HG03066 (cell line): ENCODE measurements around the gene SYT7.

Experiments used
- ATAC-seq: cut with Tn5 transposase; IDR thresholded peaks from one replicate; pipeline ENCODE4 v1.9.1; 2021; ENCODE audit warnings: low read depth; ENCODE audit not compliant: unreplicated experiment

Gene SYT7

DNA sequence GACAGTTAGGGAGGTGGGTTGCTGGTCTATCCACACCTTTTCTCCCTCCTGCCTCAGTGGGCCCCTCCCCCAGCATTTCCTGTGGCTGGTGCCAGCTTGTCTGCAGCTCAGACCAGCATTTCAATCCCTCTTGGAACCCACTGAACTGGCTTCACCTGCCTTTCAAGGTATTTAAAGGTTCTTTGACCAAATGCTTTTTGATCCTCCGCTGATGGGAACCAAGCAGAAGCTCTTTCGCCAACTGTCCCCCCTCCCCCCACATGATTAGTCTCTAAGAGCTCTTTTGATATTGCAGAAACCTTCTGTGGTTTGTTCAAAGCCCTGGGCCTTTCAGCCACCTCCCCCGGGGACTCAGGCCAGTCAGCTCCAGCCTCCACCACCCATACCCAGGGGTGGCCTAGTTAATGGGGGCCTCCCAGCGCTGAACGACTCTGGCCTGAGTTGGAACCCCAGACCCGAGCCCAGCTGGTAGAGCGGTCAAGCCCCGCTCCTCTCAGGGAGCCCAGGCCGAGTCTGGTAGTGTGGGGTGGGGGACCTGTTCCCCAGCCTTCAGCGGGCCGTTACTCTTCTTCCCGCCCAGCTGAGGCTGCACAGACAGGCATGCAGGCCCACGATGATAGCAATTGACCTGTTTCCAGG is 6.0 kb upstream of the SYT7 start:
- ATAC-seq, result no peak

DNA sequence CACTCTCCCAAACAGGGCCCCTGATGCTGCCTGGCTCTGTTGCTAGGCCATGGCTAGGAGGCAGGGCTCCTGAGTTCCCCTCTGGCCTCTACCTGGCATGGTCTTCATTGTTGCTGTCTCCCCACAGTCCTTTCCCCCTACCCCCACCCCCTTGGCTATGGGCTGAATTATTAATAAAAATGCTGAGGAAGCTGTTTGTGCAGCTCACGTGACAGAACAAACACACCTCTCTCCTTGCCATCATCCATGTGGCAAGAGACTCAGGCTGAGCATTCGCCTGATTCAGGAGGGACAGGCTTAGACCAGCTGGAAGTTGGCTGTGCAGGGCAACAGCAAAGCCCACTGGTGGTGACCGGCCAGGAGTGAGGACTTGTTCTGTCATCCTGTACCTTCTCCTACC is 4.2 kb upstream of the SYT7 start:
- ATAC-seq, result no peak

DNA sequence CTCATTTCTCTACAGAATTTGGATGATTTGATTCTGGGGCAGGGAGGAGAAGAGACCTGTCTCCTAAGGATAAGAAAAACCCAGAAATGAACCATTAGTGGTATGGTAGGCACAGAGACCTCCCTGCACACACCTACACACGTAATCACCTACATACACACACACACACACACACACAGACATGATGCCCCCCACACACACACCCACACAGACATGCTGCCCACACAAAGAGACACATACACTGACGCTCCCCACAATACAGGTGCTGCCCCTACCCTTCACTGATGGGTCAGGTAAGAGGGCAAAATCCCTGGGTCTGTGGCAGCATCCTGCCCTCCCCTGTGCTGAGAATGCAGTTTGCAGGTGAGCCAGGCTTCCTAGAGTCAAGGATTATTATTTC is 1.1 kb upstream of the SYT7 start:
- no peak for ATAC-seq

DNA sequence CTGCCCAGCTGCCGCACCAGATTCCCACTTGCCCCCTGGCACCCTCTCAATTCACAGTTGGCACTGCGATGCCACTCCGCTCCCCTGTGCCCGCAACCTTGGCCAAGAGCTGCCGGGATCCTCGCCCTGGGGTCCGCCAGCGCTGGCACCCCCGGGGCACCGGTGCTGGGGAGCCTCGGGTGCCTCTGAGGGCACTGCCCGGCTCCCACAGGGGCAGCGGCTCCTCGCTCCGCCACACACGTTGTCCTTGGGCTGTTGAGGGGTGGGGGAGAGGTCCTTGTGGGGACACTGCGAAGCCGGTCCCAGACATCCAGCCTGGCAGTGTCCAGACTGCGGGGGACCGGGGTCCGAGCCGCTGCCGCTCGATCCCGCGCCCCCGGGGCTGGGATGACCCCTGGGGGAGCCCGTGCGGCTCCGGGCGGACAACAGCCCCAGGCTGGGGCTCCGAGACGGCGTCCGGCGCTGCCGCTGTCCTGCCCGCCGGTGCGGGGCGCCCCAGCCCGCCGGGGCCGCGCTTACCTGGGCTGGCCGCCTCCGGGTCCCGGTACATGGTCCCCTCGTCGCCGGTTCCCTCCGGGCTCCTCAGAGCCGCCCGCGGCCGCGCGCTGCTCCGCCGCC is 496 bp downstream of the SYT7 start:
- no peak for ATAC-seq

DNA sequence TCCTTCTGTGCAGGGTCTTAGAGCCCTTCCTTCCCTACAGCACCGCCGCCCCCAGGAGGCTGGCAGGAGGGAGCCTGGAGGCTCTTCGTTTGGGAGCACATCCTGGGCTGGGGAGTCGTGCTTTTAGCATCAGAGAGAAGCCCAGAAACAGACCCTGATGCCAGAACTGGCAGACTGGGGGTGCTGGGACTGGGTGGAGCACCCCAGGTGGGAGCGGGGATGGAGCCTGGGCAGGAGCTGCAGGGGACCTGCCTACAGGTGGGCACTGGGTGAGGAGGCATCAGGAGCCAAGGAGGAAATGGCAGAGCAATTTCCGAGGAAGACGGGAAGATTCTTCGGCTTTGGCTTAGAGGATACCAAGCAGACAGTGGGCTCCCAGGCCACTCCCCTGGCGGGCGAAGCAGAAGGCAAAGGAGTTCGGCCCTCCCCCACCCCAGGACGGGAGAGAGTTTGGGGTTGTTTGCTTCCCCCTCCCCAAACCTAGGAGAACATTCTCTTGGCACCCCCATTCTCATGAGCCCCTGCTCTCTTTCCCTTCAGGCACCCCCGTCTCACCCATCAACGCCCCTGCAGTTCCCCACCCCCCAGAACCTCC is 1.1 kb downstream of the SYT7 start:
- ATAC-seq, result no peak

DNA sequence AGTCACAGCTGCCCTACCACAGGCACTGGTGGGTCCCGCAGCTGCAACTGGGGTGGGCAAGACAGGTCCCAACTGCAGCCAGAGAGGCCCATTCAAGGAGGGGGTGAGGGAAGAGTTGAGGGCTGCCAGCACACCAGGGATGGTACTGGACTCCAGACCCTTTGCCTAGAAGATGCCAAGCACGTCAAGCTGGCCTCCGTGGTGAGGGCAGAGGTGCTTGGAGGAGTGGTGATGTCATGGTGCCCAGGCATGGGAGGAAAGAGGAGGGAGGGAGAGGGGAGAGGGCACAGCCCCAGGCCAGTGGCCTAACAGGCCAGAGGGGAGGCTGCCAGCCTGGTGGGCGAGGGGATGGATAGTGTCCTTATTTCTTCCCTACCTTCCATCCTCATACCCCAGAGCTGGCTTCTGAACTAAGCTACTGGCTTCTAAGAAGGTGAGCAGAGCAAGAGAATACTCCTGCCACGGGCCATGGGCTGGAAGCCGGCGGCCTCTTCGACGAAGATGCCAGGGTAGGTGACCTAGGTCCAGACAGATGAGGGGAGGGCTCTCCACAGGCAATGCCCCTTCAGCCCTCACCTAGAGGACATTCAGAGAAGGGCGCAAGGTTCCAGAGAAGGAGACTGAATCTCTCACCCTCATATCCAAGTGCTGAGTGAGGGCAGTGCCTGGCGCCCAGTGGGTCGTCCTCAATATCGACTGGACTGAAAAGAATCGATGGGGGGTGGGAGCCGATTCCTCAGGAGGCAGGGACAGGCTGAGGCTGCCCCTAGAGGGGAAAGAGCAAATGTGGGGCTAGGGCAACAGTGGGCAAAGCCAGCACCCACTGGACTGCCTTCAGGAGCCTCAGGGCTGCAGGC is 1.8 kb downstream of the SYT7 start:
- no peak for ATAC-seq

DNA sequence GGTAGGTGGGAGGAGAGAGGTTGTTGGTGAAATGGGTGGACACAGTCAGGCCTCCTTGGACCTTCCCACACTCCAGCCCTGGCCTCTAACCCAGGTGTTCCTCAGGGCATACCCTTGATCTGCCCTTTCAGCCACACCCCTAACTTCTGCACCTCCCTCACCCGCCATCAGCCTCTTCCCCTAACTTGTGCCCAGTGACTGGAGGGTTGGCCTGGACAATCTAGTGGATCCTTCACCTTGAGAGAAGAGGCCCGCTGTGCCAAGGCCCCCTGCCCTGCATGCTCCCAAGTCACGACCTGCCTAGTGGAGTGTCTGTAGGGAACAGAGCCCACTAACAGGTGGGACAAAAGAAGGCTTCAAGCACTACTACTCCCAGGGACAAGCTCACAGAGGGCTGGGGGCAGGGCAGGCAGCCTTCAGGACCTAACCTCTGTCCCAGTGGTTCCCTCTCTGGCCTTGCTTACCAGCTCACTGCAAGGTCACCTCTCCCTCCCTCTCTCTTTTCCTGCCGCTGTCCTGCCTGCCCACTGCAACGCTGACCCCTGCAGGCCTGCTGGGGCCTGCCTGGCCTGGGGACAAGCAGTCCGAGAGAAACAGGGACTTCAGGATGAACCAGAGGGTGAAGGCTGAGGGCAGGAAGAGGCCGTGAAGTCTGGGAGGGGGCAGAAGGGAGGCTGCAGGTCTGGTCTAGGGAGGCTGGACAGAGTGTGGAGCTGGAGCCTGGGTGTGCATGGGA is 3.3 kb downstream of the SYT7 start:
- ATAC-seq, result no peak

DNA sequence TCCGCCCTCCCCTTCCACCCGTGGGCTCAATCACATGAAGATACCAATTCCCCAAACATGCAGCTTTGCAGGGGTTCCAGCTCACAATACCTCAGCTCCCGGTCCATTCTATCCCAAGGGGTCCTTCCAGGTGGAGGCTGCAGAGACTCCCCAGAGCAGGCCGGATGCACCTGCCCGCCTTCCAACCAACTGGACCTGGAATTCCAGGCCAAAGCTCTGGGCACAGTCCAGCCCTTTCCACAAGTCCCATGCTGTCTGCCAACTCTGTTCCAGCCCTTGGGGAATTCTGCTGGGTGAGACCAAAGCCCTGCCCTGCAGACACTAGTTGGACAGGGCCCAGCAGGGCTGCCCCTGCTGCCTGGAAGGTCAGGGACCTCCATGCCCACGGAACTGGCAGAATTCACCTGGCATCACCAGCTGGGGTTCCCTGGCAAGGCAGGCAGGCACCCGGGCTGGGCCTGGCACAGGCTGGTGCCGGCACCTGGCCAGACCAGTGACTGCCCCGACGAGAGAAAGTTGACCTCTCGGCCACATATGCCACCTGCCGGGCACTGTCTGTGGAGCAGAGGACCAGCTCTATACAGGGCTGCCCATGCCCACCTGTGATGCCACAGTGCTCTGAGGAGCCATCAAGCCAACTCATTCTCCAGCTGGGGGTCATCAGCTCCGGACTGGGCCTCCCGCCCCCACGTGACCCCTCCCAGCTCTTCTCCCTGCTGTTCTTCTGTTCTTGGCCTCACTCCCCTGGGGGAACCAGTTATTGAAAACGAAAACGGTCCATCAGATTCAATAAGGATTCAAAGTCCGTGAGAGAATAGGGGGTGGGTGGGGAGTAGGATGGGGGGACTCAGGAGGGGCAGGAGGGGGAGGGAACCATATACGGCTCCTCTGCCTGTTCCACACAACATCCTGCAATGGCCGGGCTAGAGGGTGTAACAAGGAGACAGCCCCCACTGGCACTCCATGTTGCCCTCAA is 4.7 kb downstream of the SYT7 start:
- no peak for ATAC-seq

DNA sequence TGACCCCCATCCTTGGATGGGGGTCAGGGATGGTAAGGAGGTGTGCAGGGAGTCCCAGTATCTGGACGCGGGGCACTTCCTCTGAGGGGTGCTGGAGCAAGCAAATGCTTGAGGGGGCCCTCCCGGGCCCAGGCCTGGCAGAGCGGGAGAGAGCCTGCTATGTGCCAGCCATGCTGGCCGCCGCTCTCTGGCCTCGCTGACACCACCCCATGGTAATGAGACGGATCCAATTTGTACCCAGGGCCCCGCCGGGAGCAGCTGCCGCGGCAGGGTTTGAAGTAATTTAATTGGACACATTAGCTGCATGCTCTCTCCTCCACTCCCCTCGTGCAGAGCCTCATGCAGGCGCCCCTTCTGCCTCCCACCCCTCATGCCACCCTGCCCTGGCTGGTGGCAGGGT is 6.3 kb downstream of the SYT7 start:
- no peak for ATAC-seq

DNA sequence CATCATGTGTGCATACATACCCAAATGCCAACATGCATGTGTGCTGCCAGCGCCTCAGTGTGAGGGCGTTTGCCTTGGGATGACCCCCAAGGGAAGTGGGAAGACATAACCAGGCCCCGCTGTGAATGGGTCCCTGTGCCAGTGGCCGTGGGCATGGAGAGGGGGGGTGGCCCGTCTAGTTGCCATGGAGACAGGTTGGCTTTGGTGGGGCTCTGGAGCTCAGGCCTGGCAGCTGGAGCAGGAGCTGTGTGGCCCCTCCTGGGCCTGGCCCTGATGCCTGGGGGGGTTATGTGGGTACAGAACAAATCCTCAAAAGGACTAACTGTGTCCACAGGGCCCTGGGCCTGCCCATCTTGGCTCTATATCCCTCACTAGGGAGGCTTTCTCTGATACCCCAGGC is 8.0 kb downstream of the SYT7 start:
- no peak for ATAC-seq

DNA sequence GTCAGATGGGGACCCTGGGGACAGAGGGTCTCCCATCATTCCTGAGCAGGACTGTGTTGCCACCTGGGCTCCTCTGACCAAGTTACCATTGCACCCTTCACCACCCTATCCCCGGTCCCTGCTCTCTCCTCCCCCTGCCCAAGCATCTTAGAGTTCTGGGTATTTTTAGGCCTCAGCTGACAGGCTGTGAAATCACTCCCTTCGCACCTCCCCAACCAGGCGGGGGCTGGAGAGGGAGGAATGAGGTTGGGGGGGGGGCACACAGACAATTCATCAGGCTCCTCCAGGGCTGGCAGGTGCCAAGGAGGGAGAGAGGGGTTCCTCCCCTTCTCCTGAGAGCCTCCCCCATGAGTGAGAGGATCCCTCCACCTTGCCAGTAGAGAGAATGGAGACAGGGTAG is 9.0 kb downstream of the SYT7 start:
- no peak for ATAC-seq

DNA sequence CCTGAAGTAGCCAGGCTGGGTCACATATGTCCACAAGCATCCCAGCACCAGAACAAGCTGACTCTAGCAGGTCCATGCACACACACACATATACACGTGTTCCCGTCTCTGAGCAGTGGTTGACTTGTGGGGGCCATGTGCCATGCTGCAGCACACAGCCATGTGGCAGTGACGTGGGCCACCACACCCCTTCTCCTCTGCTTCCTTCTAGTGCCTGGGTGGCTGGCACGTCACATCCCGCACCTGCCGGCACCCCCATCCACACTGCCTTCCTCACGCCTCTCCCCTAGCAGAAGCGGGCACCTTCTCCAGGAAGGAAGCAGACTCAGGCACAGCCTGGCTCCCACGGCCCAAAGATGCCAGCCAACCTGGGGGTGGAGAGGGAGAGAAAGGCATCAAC is 9.5 kb downstream of the SYT7 start:
- ATAC-seq, result no peak

DNA sequence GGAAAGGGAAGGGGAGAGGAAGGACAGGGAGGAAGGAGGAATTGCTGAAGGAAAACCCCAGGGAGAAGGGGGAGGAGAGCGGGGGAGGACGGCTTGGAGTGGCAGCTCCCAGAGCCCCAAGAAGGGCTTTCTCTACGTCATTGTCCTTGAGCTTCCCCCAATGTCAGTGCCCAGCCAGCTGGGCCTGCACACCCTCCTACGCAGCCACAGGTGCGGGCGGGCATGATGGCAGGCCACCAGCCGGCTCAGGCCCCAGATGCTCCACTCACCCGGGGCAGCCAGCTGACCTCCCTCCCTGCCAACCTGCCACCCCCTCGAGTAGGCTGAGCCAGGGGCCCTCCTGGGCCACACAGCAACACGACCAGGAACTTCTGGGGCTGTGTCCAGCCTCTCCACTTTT is 11.2 kb downstream of the SYT7 start:
- no peak for ATAC-seq

DNA sequence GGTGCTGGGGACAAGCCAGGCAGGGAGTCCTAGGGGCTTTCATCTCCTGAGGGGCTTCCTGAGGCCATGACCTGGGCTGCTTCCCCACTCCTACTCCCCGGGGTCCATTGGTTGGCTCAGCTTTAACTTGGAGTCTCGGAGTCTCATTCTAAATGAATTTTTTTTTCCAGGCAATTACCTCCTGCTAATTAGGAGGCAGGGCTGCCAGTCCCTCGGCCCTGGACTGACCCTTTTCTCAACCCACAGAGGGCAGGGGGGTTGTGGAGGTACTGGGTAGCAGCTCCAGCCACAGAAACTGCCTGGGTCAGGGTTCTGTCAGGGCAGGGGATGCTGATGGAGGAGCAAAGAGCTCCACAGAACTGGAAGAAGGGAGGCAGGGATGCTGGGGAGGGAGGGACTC is 11.9 kb downstream of the SYT7 start:
- no peak for ATAC-seq

DNA sequence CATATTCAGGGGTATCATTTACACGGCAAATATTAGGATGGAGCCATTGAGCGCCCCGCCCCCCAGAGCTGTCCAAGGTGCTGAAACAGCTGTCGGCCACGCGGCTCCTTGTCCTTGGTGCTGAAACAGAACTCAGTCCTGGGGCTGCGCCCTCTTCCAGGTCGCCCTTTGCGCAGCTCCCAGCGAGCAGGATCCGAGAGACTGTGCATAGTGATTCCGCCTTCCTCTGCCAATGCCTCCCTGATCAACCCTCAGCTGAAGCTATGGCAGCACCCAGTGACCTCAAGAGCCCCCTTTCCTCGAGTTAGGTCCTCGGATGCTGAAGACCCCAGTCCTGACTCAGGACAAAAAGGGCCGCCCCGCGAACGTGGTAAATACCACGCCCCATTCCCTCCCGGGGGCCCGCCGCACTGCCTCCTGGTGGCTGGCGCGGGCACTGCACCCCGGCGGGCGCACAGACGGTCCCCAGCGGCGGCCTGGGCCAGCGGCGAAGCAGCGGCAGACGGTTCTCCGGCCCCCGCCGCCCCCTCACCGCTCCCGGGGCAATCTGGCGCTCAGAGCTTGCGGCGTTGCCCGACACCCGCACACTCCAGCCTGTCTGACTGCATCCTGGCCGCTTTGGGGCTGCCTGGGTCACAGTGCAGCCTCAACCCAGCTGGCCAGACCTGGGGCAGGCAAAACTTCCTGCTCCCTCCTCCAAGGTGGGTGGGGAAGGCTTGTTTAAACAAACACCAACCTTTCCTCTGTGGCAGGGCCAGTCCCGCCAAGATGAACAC is 13.4 kb downstream of the SYT7 start:
- no peak for ATAC-seq

DNA sequence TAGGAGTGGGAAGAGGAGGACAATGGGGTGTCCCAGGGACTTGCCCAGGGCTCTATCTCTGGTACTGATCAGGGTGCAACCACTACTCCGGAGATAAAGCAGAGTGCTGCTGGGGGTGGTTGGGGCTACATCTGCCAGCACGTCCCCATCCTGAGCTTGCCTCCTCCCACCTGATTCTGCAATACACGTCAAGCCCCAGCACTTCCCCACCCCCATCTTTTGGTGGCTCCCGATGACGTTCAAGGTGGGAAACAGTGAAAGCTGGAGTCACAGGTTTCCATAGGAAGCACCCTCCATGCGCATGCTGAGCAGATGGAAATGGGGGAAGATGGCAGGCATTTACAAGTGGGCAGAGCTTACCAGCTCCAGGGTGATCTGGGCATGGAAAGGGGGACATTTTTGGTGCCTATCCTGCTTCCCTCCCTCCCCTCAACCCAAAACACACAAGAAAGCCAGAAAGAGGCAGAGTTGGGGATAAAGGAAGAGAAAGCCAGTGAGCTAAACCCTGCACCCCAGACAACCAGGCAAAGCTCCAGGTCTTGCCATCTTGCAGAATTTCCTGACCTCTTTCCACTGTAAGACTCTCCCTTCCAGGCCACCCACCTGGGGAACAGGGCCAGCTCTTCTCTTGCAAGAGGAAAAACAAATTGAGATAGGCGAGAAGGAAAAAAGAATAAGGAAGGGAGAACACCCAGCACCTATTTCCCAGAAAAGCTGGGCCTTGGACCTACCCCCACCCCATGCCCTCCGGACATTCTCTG is 15.8 kb downstream of the SYT7 start:
- no peak for ATAC-seq

DNA sequence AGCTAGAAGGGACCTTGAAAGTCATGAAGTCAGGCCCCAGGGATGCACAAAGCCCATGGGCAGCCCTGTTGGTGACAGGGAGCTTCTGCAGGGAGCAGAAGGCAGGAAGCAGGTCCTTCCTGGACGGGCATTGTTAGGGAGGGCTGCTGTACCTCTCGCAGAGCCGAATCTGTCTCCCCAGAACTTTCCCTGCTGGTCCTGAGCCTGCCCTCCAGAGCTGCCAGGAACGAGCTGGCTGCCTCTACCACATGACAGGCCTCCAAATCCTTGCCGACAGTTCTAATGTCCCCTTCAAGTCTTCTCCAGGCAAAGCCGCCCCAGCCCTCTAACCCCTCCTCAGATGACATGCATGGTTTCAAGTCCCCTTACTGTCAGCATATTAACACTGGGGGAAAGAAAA is 20.1 kb downstream of the SYT7 start:
- no peak for ATAC-seq

DNA sequence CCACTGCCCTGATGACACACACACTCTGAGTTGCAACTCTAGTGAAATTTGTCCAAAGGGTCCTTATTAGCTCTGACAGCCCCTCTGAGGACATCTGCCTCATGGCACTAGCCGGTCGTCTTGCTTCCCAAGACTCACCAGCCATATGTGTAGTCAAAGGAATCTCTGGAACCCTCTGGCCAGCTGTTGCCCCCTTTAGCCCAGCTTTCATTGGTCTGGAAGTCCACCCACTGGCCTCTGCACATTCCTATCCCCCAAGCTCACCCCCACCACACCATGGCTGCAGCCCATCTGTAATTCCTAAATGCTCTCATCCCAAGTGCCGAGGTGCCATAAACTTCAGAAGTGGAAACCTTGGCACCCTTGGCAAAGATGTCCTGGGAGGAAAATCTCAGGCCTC is 24.3 kb downstream of the SYT7 start:
- ATAC-seq, result no peak
